Neural progenitor cell (in vitro differentiated cells): ENCODE data around the gene THRAP3. TPM values are rescaled to one million over a fixed set of nuclear protein-coding genes. Genes with fewer than 3 reads are reported as not detected.

Source experiments
- DNase-seq: peaks from one replicate; pipeline ENCODE4 v3.0.0-alpha.2; 2016; ENCODE audit warnings: low spot score
- H2AFZ ChIP-seq: fragments of 200-600 bp; sonication (generic); replicated peaks from 2 replicates; pipeline ENCODE4 v1.6.1; 2016; ENCODE audit warnings: antibody characterized with exemption
- H3F3A ChIP-seq: fragments of 200-600 bp; sonication (generic); 2 replicates; pipeline ENCODE4 v1.6.1; 2016; ENCODE audit warnings: antibody characterized with exemption, low read depth
- H3K27ac ChIP-seq: fragments of 200-600 bp; sonication (generic); 2 replicates; pipeline ENCODE4 v1.5.1; 2016; ENCODE audit warnings: mild to moderate bottlenecking
- H3K27me3 ChIP-seq: fragments of 200-600 bp; sonication (generic); 2 replicates; pipeline ENCODE4 v1.6.1; 2016; ENCODE audit warnings: mild to moderate bottlenecking, moderate library complexity
- H3K36me3 ChIP-seq: fragments of 200-600 bp; sonication (generic); 2 replicates; pipeline ENCODE4 v1.5.1; 2016
- H3K4me1 ChIP-seq: fragments of 200-600 bp; sonication (generic); 2 replicates; pipeline ENCODE4 v1.6.1; 2016; ENCODE audit warnings: mixed run types
- H3K4me2 ChIP-seq: fragments of 200-600 bp; sonication (generic); 2 replicates; pipeline ENCODE4 v1.6.1; 2016
- H3K4me3 ChIP-seq: fragments of 200-600 bp; sonication (generic); 2 replicates; pipeline ENCODE4 v1.5.1; 2016
- H3K79me2 ChIP-seq: fragments of 200-600 bp; sonication (generic); 2 replicates; pipeline ENCODE4 v1.6.1; 2016; ENCODE audit warnings: low read depth
- H3K9ac ChIP-seq: fragments of 200-600 bp; sonication (generic); 2 replicates; pipeline ENCODE4 v1.6.1; 2016
- H3K9me3 ChIP-seq: fragments of 200-600 bp; sonication (generic); 2 replicates; pipeline ENCODE4 v1.5.1; 2016; ENCODE audit warnings: low read depth
- H4K20me1 ChIP-seq: fragments of 200-600 bp; sonication (generic); 2 replicates; pipeline ENCODE4 v1.6.1; 2016; ENCODE audit warnings: low read depth
- H3K27ac Mint-ChIP-seq: 3 replicates; pipeline ENCODE4 v1.8.0; 2021; ENCODE audit warnings: mixed read lengths
- H3K27me3 Mint-ChIP-seq: 2 replicates; pipeline ENCODE4 v1.8.0; 2022; ENCODE audit warnings: low read depth, mild to moderate bottlenecking, inconsistent platforms, moderate library complexity, mixed read lengths; ENCODE audit not compliant: insufficient read depth
- H3K36me3 Mint-ChIP-seq: 3 replicates; pipeline ENCODE4 v1.8.0; 2021; ENCODE audit warnings: mixed read lengths
- H3K4me1 Mint-ChIP-seq: 3 replicates; pipeline ENCODE4 v1.8.0; 2021; ENCODE audit warnings: mixed read lengths
- H3K4me3 Mint-ChIP-seq: 3 replicates; pipeline ENCODE4 v1.8.0; 2021; ENCODE audit warnings: mild to moderate bottlenecking, moderate library complexity, mixed read lengths
- H3K9me3 Mint-ChIP-seq: 3 replicates; pipeline ENCODE4 v1.8.0; 2020; ENCODE audit warnings: mixed read lengths
- CTCF ChIP-seq: fragments of 200-600 bp; sonication (generic); IDR thresholded peaks from 2 replicates; pipeline ENCODE4 v1.5.1; 2017; ENCODE audit warnings: antibody characterized with exemption, mild to moderate bottlenecking
- EZH2 ChIP-seq: fragments of 200-600 bp; sonication (generic); IDR thresholded peaks from 2 replicates; pipeline ENCODE4 v1.6.1; 2017; ENCODE audit warnings: antibody characterized with exemption, mild to moderate bottlenecking, moderate library complexity
- EZH2phosphoT487 ChIP-seq: fragments of 200-600 bp; sonication (generic); IDR thresholded peaks from 2 replicates; pipeline ENCODE4 v1.6.1; 2017; ENCODE audit warnings: antibody characterized with exemption
- total RNA-seq: library from RNA; depleted of rRNA; stranded (reverse); fragments of >200 nt; gene quantifications from 2 replicates; pipeline ENCODE4 v1.2.3, GENCODE V29; 2015; ENCODE audit warnings: low replicate concordance

Gene THRAP3
- total RNA-seq, 1 donor from 2014 or later, result 138 TPM

GRCh38 chr1:36303244-36303643 is 79.0 kb downstream of the THRAP3 start:
- Mint-ChIP-seq H3K36me3 (peaks cover 22% of the 10 kb centered on the region), H3K4me1 (peaks cover 14% of the 10 kb centered on the region), H3K9me3 (no peaks in the 10 kb centered on the region), H3K27ac (no peak overlapping the region), H3K4me3 (no peak overlapping the region), H3K27me3 (peaks cover 4% of the 10 kb centered on the region)
- Histone ChIP-seq H4K20me1 (peaks cover 26% of the 10 kb centered on the region), H2AFZ (no peak overlapping the region), H3K4me1 (peaks cover 11% of the 10 kb centered on the region), H3K4me2 (no peak overlapping the region), H3K27ac (no peak overlapping the region), H3K4me3 (no peak overlapping the region), H3K79me2 (peaks cover 6% of the 10 kb centered on the region), H3K27me3 (no peaks in the 10 kb centered on the region), H3K9ac (no peak overlapping the region), H3K9me3 (no peaks in the 10 kb centered on the region), H3F3A (peaks cover 27% of the 10 kb centered on the region), H3K36me3 (peaks cover 4% of the 10 kb centered on the region)
- no peak for TF ChIP-seq EZH2phosphoT487
- no peak for TF ChIP-seq EZH2
- TF ChIP-seq CTCF, result no peak
- no peak for DNase-seq

- Mint-ChIP-seq H3K4me3 (no peak overlapping the region), H3K27ac (no peak overlapping the region), H3K9me3 (no peaks in the 10 kb centered on the region), H3K4me1 (peaks cover 16% of the 10 kb centered on the region), H3K36me3 (peaks cover 22% of the 10 kb centered on the region), H3K27me3 (peaks cover 4% of the 10 kb centered on the region)
- no peak for DNase-seq
- no peak overlapping the region for H3K4me3 ChIP-seq
- peaks cover 26% of the 10 kb centered on the region for H4K20me1 ChIP-seq
- no peaks in the 10 kb centered on the region for H3K9me3 ChIP-seq
- no peaks in the 10 kb centered on the region for H3K27me3 ChIP-seq
- H3K4me2 ChIP-seq, result no peak overlapping the region
- H3K27ac ChIP-seq, result no peak overlapping the region
- peaks cover 6% of the 10 kb centered on the region for H3K79me2 ChIP-seq
- H3K4me1 ChIP-seq, result peaks cover 11% of the 10 kb centered on the region
- H2AFZ ChIP-seq, result no peak overlapping the region
- H3K36me3 ChIP-seq, result peaks cover 4% of the 10 kb centered on the region
- peaks cover 27% of the 10 kb centered on the region for H3F3A ChIP-seq
- no peak overlapping the region for H3K9ac ChIP-seq
- TF ChIP-seq EZH2phosphoT487 (no peak), CTCF (no peak), EZH2 (no peak)
These were observed 79.6 kb downstream of the THRAP3 start for GRCh38 chr1:36303650-36304360.

- H3K4me1 Mint-ChIP-seq, result peaks cover 16% of the 10 kb centered on the region
- H3K4me2 ChIP-seq, result no peak overlapping the region
- H3F3A ChIP-seq, result peaks cover 27% of the 10 kb centered on the region
- peaks cover 6% of the 10 kb centered on the region for H3K79me2 ChIP-seq
- H3K9me3 Mint-ChIP-seq, result no peaks in the 10 kb centered on the region
- H3K9me3 ChIP-seq, result no peaks in the 10 kb centered on the region
- H3K4me3 ChIP-seq, result no peak overlapping the region
- H3K27me3 ChIP-seq, result no peaks in the 10 kb centered on the region
- peaks cover 4% of the 10 kb centered on the region for H3K36me3 ChIP-seq
- no peak overlapping the region for H2AFZ ChIP-seq
- TF ChIP-seq EZH2, result no peak
- TF ChIP-seq EZH2phosphoT487, result no peak
- TF ChIP-seq CTCF, result no peak
- peaks cover 11% of the 10 kb centered on the region for H3K4me1 ChIP-seq
- no peak for DNase-seq
- H3K9ac ChIP-seq, result no peak overlapping the region
- peaks cover 4% of the 10 kb centered on the region for H3K27me3 Mint-ChIP-seq
- peaks cover 24% of the 10 kb centered on the region for H3K36me3 Mint-ChIP-seq
- no peak overlapping the region for H3K4me3 Mint-ChIP-seq
- H4K20me1 ChIP-seq, result peaks cover 24% of the 10 kb centered on the region
- no peak overlapping the region for H3K27ac ChIP-seq
- H3K27ac Mint-ChIP-seq, result no peak overlapping the region
These were observed 80.3 kb downstream of the THRAP3 start for GRCh38 chr1:36304521-36304920.
